ENCODE data around the gene C3orf33.

DNA sequence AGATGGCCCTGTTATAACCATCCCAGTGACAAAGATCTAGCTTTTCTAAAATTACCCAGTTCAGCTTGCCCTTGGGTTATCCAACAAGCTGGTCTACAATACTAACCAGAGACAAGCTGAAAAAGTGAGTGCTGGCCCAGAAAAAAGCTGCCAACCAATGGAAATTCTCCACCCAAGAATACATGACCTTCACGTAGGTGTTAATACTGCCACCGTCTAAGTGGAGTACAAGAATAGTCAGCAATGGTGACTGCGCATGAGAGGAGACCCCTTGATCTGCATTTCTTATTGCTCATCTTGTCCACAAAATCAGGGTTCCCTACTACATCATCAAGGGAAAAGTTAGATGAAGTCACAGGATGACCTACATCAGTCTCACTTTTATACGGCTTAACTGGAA, 45.4 kb downstream of the C3orf33 start:
- TF ChIP-seq POLR2A (IDR thresholded peaks at IDR 0.05; ENCODE audit: low read length) (no peak), GATA1 (IDR thresholded peaks at IDR 0.05; ENCODE audit: low read depth, low read length) (no peak)

Data from erythroblast (primary cell).